Measurements from ENCODE around the gene PPEF1. TPM values are rescaled to one million over a fixed set of nuclear protein-coding genes. Genes with fewer than 3 reads are reported as not detected.

Gene PPEF1
- total RNA-seq, 1 experiment from 2014 or later, result 1.2 TPM

GRCh38 chrX:18873189-18873791, 165.8 kb downstream of the PPEF1 start:
- H3K27me3 ChIP-seq (replicated peaks; ENCODE audit: insufficient read depth, low read depth, low read length, poor library complexity), result no peaks in the 10 kb centered on the region
- H3K9me3 ChIP-seq (ENCODE audit: low read depth, low read length, poor library complexity, severe bottlenecking), result no peaks in the 10 kb centered on the region
- ChIA-PET CTCF (interaction anchor here (0.7 kb wide), 1 partner anchor 461 kb away, joined by 3 read pairs; no protein-coding TSS in a partner anchor), POLR2A (ENCODE audit: low non-redundant PET) (no interaction called here)
- peak overlapping the region; percentile 32 for H3K27ac ChIP-seq (ENCODE audit: low read depth, low read length, poor library complexity, severe bottlenecking)
- H3K4me1 ChIP-seq (ENCODE audit: insufficient read depth, low read length, poor library complexity, severe bottlenecking), result peaks cover 20% of the 10 kb centered on the region
- TF ChIP-seq CTCF (conservative IDR thresholded peaks at IDR 0.05; ENCODE audit: low read depth, low read length), result no peak
- TF ChIP-seq EZH2 (IDR thresholded peaks at IDR 0.05; ENCODE audit: borderline replicate concordance, low read depth, low read length, poor library complexity, severe bottlenecking), result no peak
- BruUV-seq (replicated peaks), result no TSS peak
- no peaks in the 10 kb centered on the region for H3K36me3 ChIP-seq (ENCODE audit: insufficient read depth, low read length, poor library complexity, severe bottlenecking)
- peak overlapping the region; percentile 33 for H3K4me3 ChIP-seq (ENCODE audit: low read depth, low read length, poor library complexity, severe bottlenecking)
- intact Hi-C loops (cut with micrococcal nuclease; ENCODE audit: unreplicated experiment), result no loop called here
- peak; percentile 83 for DNase-seq (ENCODE audit: low spot score)

GRCh38 chrX:18873836-18874235, 166.4 kb downstream of the PPEF1 start:
- intact Hi-C loops (cut with micrococcal nuclease; ENCODE audit: unreplicated experiment), result no loop called here

GRCh38 chrX:18874560-18875255, 167.3 kb downstream of the PPEF1 start:
- Histone ChIP-seq H3K27me3 (replicated peaks; ENCODE audit: insufficient read depth, low read depth, low read length, poor library complexity) (no peaks in the 10 kb centered on the region), H3K9me3 (ENCODE audit: low read depth, low read length, poor library complexity, severe bottlenecking) (no peaks in the 10 kb centered on the region), H3K36me3 (ENCODE audit: insufficient read depth, low read length, poor library complexity, severe bottlenecking) (no peaks in the 10 kb centered on the region), H3K4me3 (ENCODE audit: low read depth, low read length, poor library complexity, severe bottlenecking) (no peak overlapping the region), H3K27ac (ENCODE audit: low read depth, low read length, poor library complexity, severe bottlenecking) (no peak overlapping the region), H3K4me1 (ENCODE audit: insufficient read depth, low read length, poor library complexity, severe bottlenecking) (peaks cover 20% of the 10 kb centered on the region)
- no peak for DNase-seq (ENCODE audit: low spot score)
- intact Hi-C loops (cut with micrococcal nuclease; ENCODE audit: unreplicated experiment), result no loop called here
- ChIA-PET CTCF (no interaction called here), POLR2A (ENCODE audit: low non-redundant PET) (no interaction called here)
- BruUV-seq (replicated peaks), result no TSS peak
- TF ChIP-seq EZH2 (IDR thresholded peaks at IDR 0.05; ENCODE audit: borderline replicate concordance, low read depth, low read length, poor library complexity, severe bottlenecking) (no peak), CTCF (conservative IDR thresholded peaks at IDR 0.05; ENCODE audit: low read depth, low read length) (no peak)

More at GRCh38 chrX:18873836-18874235, 166.4 kb downstream of the PPEF1 start:
- Histone ChIP-seq H3K27me3 (replicated peaks; ENCODE audit: insufficient read depth, low read depth, low read length, poor library complexity) (no peaks in the 10 kb centered on the region), H3K9me3 (ENCODE audit: low read depth, low read length, poor library complexity, severe bottlenecking) (no peaks in the 10 kb centered on the region), H3K36me3 (ENCODE audit: insufficient read depth, low read length, poor library complexity, severe bottlenecking) (no peaks in the 10 kb centered on the region), H3K27ac (ENCODE audit: low read depth, low read length, poor library complexity, severe bottlenecking) (no peak overlapping the region), H3K4me1 (ENCODE audit: insufficient read depth, low read length, poor library complexity, severe bottlenecking) (peaks cover 20% of the 10 kb centered on the region), H3K4me3 (ENCODE audit: low read depth, low read length, poor library complexity, severe bottlenecking) (peak overlapping the region; percentile 33)
- ChIA-PET CTCF (no interaction called here), POLR2A (ENCODE audit: low non-redundant PET) (no interaction called here)
- BruUV-seq (replicated peaks), result no TSS peak
- TF ChIP-seq CTCF (conservative IDR thresholded peaks at IDR 0.05; ENCODE audit: low read depth, low read length) (no peak), EZH2 (IDR thresholded peaks at IDR 0.05; ENCODE audit: borderline replicate concordance, low read depth, low read length, poor library complexity, severe bottlenecking) (no peak)
- no peak for DNase-seq (ENCODE audit: low spot score)
